ENCODE data around the gene S1PR5. TPM values are rescaled to one million over a fixed set of nuclear protein-coding genes. Genes with fewer than 3 reads are reported as not detected.

S1PR5 gene
- total and polyA plus RNA-seq, 9 of the 15 experiments (the other 6 are each of a cell fraction or from before 2014, with no cell fraction given): 0.03 to 0.54 (median 0.35) TPM; not detected in 4

DNA sequence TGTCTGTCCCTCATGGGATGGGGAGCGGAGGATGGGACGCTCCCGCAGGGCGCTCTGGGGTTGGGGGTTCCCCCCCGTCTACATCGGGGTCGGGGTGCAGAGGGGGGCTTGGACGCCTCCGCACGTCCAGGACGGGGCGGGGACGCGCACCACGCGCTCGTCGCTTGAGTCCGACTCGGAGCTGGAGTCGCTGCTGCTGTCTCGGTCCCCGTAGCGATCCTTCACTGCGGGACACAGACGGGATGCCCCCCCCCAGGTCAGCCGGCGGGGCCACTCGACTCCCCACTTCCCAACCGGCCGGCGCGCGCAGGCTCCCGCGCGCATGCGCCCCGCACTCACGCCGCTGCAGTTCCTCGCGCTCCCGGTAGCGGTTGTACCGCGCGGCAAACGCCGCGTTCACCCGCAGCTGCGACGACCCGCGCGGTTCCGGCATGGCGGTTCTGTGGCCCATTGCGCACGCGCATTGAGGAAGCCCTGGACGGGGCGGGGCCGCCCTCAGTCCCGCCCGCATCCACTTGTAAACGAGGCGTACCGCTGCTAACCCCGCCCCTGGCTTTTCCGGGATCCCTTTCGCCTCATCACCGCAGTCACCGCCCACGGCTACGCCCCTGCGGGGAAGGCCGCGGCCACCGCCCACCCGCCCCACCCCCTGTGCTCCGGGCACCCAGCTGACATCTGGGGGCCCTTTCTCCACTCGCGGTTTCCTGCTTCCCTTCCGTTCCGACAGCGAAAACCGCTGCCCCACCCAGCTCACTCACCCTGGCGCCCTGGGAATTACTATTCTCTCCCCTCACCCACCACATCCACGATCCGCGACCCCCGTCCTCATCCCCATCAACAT lies 48.5 kb upstream of the S1PR5 start, which contains the start of gene KRI1 (continued):
- TF ChIP-seq, protein P1, sequence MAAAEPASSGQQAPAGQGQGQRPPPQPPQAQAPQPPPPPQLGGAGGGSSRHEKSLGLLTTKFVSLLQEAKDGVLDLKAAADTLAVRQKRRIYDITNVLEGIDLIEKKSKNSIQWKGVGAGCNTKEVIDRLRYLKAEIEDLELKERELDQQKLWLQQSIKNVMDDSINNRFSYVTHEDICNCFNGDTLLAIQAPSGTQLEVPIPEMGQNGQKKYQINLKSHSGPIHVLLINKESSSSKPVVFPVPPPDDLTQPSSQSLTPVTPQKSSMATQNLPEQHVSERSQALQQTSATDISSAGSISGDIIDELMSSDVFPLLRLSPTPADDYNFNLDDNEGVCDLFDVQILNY (CRISPR knock-in tag; IDR thresholded peaks at IDR 0.05): no peak
- TF ChIP-seq POLR2B (IDR thresholded peaks at IDR 0.05; ENCODE audit: low read depth, partially characterized antibody): peak; percentile 81
- TF ChIP-seq, protein P2, sequence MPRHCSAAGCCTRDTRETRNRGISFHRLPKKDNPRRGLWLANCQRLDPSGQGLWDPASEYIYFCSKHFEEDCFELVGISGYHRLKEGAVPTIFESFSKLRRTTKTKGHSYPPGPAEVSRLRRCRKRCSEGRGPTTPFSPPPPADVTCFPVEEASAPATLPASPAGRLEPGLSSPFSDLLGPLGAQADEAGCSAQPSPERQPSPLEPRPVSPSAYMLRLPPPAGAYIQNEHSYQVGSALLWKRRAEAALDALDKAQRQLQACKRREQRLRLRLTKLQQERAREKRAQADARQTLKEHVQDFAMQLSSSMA (CRISPR knock-in tag; IDR thresholded peaks at IDR 0.05): no peak
- TF ChIP-seq HDAC2 (IDR thresholded peaks at IDR 0.05): no peak
- TF ChIP-seq FOXM1 (IDR thresholded peaks at IDR 0.05; ENCODE audit: low read depth): no peak
- TF ChIP-seq FOXM1 (CRISPR knock-in tag; IDR thresholded peaks at IDR 0.05; ENCODE audit: low read depth): 0 out of 2 replicates have a peak, but pooled peaks have one; percentile 57
- TF ChIP-seq FOXK1 (CRISPR knock-in tag; IDR thresholded peaks at IDR 0.05; ENCODE audit: borderline replicate concordance): no peak
- TF ChIP-seq, protein P3, sequence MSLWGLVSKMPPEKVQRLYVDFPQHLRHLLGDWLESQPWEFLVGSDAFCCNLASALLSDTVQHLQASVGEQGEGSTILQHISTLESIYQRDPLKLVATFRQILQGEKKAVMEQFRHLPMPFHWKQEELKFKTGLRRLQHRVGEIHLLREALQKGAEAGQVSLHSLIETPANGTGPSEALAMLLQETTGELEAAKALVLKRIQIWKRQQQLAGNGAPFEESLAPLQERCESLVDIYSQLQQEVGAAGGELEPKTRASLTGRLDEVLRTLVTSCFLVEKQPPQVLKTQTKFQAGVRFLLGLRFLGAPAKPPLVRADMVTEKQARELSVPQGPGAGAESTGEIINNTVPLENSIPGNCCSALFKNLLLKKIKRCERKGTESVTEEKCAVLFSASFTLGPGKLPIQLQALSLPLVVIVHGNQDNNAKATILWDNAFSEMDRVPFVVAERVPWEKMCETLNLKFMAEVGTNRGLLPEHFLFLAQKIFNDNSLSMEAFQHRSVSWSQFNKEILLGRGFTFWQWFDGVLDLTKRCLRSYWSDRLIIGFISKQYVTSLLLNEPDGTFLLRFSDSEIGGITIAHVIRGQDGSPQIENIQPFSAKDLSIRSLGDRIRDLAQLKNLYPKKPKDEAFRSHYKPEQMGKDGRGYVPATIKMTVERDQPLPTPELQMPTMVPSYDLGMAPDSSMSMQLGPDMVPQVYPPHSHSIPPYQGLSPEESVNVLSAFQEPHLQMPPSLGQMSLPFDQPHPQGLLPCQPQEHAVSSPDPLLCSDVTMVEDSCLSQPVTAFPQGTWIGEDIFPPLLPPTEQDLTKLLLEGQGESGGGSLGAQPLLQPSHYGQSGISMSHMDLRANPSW (CRISPR knock-in tag; IDR thresholded peaks at IDR 0.05): no peak
- TF ChIP-seq HSF4 (CRISPR knock-in tag; IDR thresholded peaks at IDR 0.05; ENCODE audit: borderline replicate concordance): no peak
- TF ChIP-seq RAD21 (CRISPR knock-in tag; conservative IDR thresholded peaks at IDR 0.05 in 1 of 2, IDR thresholded peaks at IDR 0.05 in 1 of 2): no peak
- TF ChIP-seq, protein P4, sequence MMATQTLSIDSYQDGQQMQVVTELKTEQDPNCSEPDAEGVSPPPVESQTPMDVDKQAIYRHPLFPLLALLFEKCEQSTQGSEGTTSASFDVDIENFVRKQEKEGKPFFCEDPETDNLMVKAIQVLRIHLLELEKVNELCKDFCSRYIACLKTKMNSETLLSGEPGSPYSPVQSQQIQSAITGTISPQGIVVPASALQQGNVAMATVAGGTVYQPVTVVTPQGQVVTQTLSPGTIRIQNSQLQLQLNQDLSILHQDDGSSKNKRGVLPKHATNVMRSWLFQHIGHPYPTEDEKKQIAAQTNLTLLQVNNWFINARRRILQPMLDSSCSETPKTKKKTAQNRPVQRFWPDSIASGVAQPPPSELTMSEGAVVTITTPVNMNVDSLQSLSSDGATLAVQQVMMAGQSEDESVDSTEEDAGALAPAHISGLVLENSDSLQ (IDR thresholded peaks at IDR 0.05): no peak
- TF ChIP-seq, protein P5, sequence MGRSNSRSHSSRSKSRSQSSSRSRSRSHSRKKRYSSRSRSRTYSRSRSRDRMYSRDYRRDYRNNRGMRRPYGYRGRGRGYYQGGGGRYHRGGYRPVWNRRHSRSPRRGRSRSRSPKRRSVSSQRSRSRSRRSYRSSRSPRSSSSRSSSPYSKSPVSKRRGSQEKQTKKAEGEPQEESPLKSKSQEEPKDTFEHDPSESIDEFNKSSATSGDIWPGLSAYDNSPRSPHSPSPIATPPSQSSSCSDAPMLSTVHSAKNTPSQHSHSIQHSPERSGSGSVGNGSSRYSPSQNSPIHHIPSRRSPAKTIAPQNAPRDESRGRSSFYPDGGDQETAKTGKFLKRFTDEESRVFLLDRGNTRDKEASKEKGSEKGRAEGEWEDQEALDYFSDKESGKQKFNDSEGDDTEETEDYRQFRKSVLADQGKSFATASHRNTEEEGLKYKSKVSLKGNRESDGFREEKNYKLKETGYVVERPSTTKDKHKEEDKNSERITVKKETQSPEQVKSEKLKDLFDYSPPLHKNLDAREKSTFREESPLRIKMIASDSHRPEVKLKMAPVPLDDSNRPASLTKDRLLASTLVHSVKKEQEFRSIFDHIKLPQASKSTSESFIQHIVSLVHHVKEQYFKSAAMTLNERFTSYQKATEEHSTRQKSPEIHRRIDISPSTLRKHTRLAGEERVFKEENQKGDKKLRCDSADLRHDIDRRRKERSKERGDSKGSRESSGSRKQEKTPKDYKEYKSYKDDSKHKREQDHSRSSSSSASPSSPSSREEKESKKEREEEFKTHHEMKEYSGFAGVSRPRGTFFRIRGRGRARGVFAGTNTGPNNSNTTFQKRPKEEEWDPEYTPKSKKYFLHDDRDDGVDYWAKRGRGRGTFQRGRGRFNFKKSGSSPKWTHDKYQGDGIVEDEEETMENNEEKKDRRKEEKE (IDR thresholded peaks at IDR 0.05; ENCODE audit: borderline replicate concordance in 1 of 2, control insufficient read depth in 1 of 2, low read depth in 2 of 2, low read length in 1 of 2): no peak
- TF ChIP-seq ZNF212 (CRISPR knock-in tag; IDR thresholded peaks at IDR 0.05): no peak
- TF ChIP-seq PHF20 (IDR thresholded peaks at IDR 0.05; ENCODE audit: partially characterized antibody): peak; percentile 32
- no peak for TF ChIP-seq NFXL1 (CRISPR knock-in tag; IDR thresholded peaks at IDR 0.05)
- no peak for TF ChIP-seq ZNF3 (CRISPR knock-in tag; IDR thresholded peaks at IDR 0.05)
- TF ChIP-seq RAD51 (IDR thresholded peaks at IDR 0.05; ENCODE audit: borderline replicate concordance, low read depth): no peak
- no peak for TF ChIP-seq CHCHD3 (CRISPR knock-in tag; IDR thresholded peaks at IDR 0.05)

Measured in K562 (cell line).